Measurements from ENCODE around the gene TPST2. TPM values are rescaled to one million over a fixed set of nuclear protein-coding genes. Genes with fewer than 3 reads are reported as not detected.
"Not testable (repeated sequence)": the region's sequence is repeated elsewhere in the genome, so short reads cannot be mapped to it uniquely, and the experiment has no call there.

The TPST2 gene
- total RNA-seq, 1 donor = 25.0 TPM

- peak; percentile 57 for DNase-seq (ENCODE audit: low read depth)
- no peak for TF ChIP-seq CTCF (IDR thresholded peaks at IDR 0.05; ENCODE audit: insufficient read depth, low read depth, low read length)
- no peak overlapping the region for H3K4me3 ChIP-seq (ENCODE audit: low read depth, low read length)
Measured at GRCh38 chr22:26529345-26529744, 60.6 kb downstream of the TPST2 start.

- not testable (repeated sequence) for DNase-seq (ENCODE audit: low read depth)
Measured at GRCh38 chr22:26528518-26528917, 61.4 kb downstream of the TPST2 start.

GRCh38 chr22:26527574-26528465, 62.1 kb downstream of the TPST2 start:
- DNase-seq (ENCODE audit: low read depth) = no peak
- H3K4me3 ChIP-seq (ENCODE audit: low read depth, low read length) = no peak overlapping the region
- TF ChIP-seq CTCF (IDR thresholded peaks at IDR 0.05; ENCODE audit: insufficient read depth, low read depth, low read length) = no peak

More at GRCh38 chr22:26528518-26528917, 61.4 kb downstream of the TPST2 start:
- not testable (repeated sequence) for H3K4me3 ChIP-seq (ENCODE audit: low read depth, low read length)

GRCh38 chr22:26527167-26527566, 62.8 kb downstream of the TPST2 start:
- no peak overlapping the region for H3K4me3 ChIP-seq (ENCODE audit: low read depth, low read length)
- no peak for TF ChIP-seq CTCF (IDR thresholded peaks at IDR 0.05; ENCODE audit: insufficient read depth, low read depth, low read length)
- DNase-seq (ENCODE audit: low read depth) = no peak

GRCh38 chr22:26525946-26526564, 63.9 kb downstream of the TPST2 start:
- TF ChIP-seq CTCF (IDR thresholded peaks at IDR 0.05; ENCODE audit: insufficient read depth, low read depth, low read length) = no peak
- DNase-seq (ENCODE audit: low read depth) = no peak
- no peak overlapping the region for H3K4me3 ChIP-seq (ENCODE audit: low read depth, low read length)

- TF ChIP-seq CTCF (IDR thresholded peaks at IDR 0.05; ENCODE audit: insufficient read depth, low read depth, low read length) = no peak
- H3K4me3 ChIP-seq (ENCODE audit: low read depth, low read length) = no peak overlapping the region
- no peak for DNase-seq (ENCODE audit: low read depth)
Measured at GRCh38 chr22:26524870-26525269, 65.1 kb downstream of the TPST2 start.

- TF ChIP-seq CTCF (IDR thresholded peaks at IDR 0.05; ENCODE audit: insufficient read depth, low read depth, low read length) = no peak
- no peak for DNase-seq (ENCODE audit: low read depth)
- no peak overlapping the region for H3K4me3 ChIP-seq (ENCODE audit: low read depth, low read length)
Measured at GRCh38 chr22:26522592-26522991, 67.3 kb downstream of the TPST2 start.
